Esophagus muscularis mucosa (tissue), 4 donors: ENCODE data around the gene ZNF385A. TPM values are rescaled to one million over a fixed set of nuclear protein-coding genes. Genes with fewer than 3 reads are reported as not detected.

Source experiments
- DNase-seq: peaks from one replicate; pipeline ENCODE4 v3.0.0-alpha.2; 2017; ENCODE audit errors: extremely low spot score
- H3K27ac ChIP-seq, 4 donors: fragments of 200-600 bp; sonication (generic); replicated peaks in 1 of 4; 1 replicate in 3 of 4; 2 replicates in 1 of 4; pipeline ENCODE4 v1.5.1; 2016 to 2019; ENCODE audit warnings: mild to moderate bottlenecking in 1 of 4
- H3K27me3 ChIP-seq, 4 donors: fragments of 200-600 bp; sonication (generic); one replicate each; pipeline versions ENCODE4 v1.5.1 to v1.6.0; 2016 to 2019
- H3K36me3 ChIP-seq, 4 donors: fragments of 200-600 bp; sonication (generic); one replicate each; pipeline ENCODE4 v1.5.1; 2016 to 2019
- H3K4me1 ChIP-seq, 4 donors: fragments of 200-600 bp; sonication (generic); one replicate each; pipeline ENCODE4 v1.5.1; 2016 to 2019
- H3K4me3 ChIP-seq, 4 donors: fragments of 200-600 bp; sonication (generic); 1 replicate in 2 of 4; 2 replicates in 2 of 4; pipeline ENCODE4 v1.5.1; 2016 to 2019; ENCODE audit warnings: mild to moderate bottlenecking in 4 of 4, moderate library complexity in 1 of 4
- H3K9me3 ChIP-seq, 4 donors: fragments of 200-600 bp; sonication (generic); 1 replicate in 3 of 4; 2 replicates in 1 of 4; pipeline ENCODE4 v1.5.1; 2016 to 2019
- EP300 ChIP-seq: sonication (generic); formaldehyde crosslinking; IDR thresholded peaks from one replicate; pipeline ENCODE4 v1.6.1; 2017; ENCODE audit warnings: antibody characterized with exemption
- POLR2A ChIP-seq: fragments of 450-650 bp; IDR thresholded peaks from one replicate; pipeline ENCODE4 v1.6.1; 2017; ENCODE audit warnings: antibody characterized with exemption, moderate library complexity, mild to moderate bottlenecking, low read depth
- POLR2AphosphoS5 ChIP-seq, 2 donors: sonication (generic); formaldehyde crosslinking; IDR thresholded peaks; one replicate each; pipeline ENCODE4 v1.6.1; 2017; ENCODE audit warnings: antibody characterized with exemption in 2 of 2
- WGBS: methylation state at CpG from one replicate; pipeline ENCODE4 v1.1.5; 2018; 5-methylcytosine and 5-hydroxymethylcytosine counted together
- intact Hi-C: fragments of 100-400 bp; cut with DNase I; formaldehyde crosslinking; loops from one replicate; pipeline ENCODE4 v1.15.1; 2023
- total RNA-seq, 4 donors: library from RNA; depleted of rRNA; stranded (reverse); fragments of >200 nt; gene quantifications; one replicate each; pipeline versions ENCODE4 v1.1.0 to v1.2.1, GENCODE V29; 2016
- TF ChIP-seq, protein P1 (sequence below), 3 experiments: fragments of 200-600 bp in 2 of 3; fragments of 450-650 bp in 1 of 3; sonication (generic) in 2 of 3; IDR thresholded peaks; one replicate each; pipeline ENCODE4 v1.5.1; 2017 to 2019; ENCODE audit warnings: antibody characterized with exemption in 3 of 3, mild to moderate bottlenecking in 2 of 3, moderate library complexity in 1 of 3

ZNF385A gene
- total RNA-seq, 4 donors from 2014 or later: 15.7 to 32.6 (median 19.4) TPM

DNA sequence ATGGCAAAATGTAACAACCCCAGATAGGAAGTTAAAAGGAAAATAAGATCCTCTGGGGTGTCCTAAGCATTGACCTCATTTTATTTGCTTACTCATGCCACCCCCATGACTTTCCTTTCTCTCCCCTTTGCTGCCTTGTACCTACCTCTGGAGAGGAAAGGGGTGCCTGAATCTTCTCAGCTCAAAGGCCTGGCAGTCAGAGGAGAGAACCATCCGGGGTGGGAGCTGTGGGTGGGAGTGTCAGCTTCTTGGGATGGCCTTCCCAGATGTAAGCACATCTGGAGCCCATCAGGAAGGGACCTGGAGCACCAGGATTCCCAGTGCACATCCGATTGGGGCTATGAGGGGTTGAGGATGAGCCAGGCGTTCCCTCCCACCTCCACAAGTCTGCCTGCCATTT is 39.7 kb upstream of the ZNF385A start:
- Histone ChIP-seq H3K4me3 (no peak overlapping the region), H3K36me3 (no peaks in the 10 kb centered on the region), H3K9me3 (no peaks in the 10 kb centered on the region), H3K27ac (peak overlapping the region; percentile 42 to 97 (median 94)), H3K27me3 (no peaks in the 10 kb centered on the region), H3K4me1 (peaks cover 74 to 97% (median 97%) of the 10 kb centered on the region in 4 donors)
- TF ChIP-seq EP300 (no peak), POLR2AphosphoS5 (IDR thresholded peaks at IDR 0.05) (no peak), POLR2A (no peak)
- TF ChIP-seq, protein P1, sequence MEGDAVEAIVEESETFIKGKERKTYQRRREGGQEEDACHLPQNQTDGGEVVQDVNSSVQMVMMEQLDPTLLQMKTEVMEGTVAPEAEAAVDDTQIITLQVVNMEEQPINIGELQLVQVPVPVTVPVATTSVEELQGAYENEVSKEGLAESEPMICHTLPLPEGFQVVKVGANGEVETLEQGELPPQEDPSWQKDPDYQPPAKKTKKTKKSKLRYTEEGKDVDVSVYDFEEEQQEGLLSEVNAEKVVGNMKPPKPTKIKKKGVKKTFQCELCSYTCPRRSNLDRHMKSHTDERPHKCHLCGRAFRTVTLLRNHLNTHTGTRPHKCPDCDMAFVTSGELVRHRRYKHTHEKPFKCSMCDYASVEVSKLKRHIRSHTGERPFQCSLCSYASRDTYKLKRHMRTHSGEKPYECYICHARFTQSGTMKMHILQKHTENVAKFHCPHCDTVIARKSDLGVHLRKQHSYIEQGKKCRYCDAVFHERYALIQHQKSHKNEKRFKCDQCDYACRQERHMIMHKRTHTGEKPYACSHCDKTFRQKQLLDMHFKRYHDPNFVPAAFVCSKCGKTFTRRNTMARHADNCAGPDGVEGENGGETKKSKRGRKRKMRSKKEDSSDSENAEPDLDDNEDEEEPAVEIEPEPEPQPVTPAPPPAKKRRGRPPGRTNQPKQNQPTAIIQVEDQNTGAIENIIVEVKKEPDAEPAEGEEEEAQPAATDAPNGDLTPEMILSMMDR (IDR thresholded peaks at IDR 0.05): no peak
- no peak for DNase-seq
- 60% methylated on average over 3 of the region's 3 CpGs for WGBS
- intact Hi-C loops: no loop called here

DNA sequence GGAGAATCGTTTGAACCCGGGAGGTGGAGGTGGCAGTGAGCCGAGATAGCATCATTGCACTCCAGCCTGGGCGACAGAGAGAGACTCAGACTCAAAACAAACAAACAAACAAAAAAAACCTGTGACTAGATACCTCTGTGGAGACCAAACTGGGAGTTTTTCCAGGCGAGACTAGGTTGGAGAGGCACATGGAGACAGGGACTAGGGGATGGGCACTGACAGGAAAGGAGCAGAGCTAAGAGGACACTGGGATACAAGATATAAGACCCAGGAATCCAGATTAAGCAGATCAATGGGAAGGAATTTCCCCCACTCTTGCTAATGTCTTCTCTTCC is 39.2 kb upstream of the ZNF385A start:
- H3K9me3 ChIP-seq: no peaks in the 10 kb centered on the region
- peaks cover 70 to 93% (median 92%) of the 10 kb centered on the region in 4 donors for H3K4me1 ChIP-seq
- H3K4me3 ChIP-seq: no peak overlapping the region
- DNase-seq: no peak
- peak overlapping the region; percentile 42 to 97 (median 94) for H3K27ac ChIP-seq
- 77% methylated on average over 5 of the region's 5 CpGs for WGBS
- no peak for TF ChIP-seq EP300
- TF ChIP-seq, protein P1 (IDR thresholded peaks at IDR 0.05): no peak
- no peak for TF ChIP-seq POLR2AphosphoS5 (IDR thresholded peaks at IDR 0.05)
- TF ChIP-seq POLR2A: no peak
- H3K27me3 ChIP-seq: no peaks in the 10 kb centered on the region
- no peaks in the 10 kb centered on the region for H3K36me3 ChIP-seq
- intact Hi-C loops: no loop called here

DNA sequence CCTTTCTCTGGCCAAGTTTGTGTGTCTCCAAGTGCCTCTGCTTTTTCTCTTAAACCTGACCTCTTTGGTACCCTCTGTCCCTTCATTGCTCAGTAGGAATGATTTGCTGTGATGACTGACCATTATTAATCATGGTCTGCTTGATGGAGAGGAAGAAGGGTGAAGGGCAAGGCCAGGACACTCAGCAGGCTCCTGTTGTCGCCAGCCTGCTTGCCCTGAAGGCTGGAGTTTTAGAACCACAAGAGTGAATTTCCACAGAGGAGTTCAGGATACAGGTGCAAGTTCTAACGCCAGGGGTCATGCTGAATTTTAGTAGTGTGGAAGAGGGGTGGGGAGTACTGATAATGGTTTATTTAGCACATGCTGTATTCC is 37.3 kb upstream of the ZNF385A start:
- intact Hi-C loops: no loop called here
- WGBS: 74% methylated on average over 2 of the region's 2 CpGs
- H3K4me1 ChIP-seq: peaks cover 57 to 84% (median 83%) of the 10 kb centered on the region in 4 donors

DNA sequence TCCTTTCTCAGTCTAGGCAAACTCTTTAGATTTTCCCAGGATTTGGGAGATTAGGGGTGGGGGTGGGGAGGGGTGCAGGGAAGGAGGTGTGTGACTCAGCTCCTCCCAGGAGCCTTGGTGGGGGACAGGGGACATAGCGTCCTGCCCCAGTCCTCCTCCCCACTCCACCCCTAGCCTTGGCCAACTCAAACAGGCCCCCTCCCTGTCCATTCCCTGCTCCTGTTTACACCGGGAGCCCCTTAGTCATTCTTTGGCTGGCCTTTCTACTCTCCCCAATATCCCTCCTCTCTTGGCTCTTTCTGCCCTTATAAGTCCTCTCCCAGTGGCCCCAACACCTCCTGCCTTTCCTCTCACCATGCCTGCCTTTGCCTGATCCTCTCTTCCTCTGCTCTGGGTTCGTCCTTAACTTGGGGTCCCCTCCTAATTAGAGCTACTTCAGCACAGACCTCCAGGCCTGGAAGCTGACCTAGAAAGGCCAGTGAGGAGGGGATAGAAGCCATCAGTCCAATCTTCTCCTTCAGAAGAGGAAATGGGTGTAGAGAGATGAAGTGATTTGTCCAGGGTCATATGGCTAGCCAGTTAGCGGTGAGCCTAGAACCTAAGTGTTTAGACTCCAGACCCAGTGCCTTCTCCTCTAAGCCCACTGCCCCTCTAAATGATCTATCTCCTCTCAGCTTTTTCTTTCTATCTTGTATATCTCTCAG is 36.8 kb upstream of the ZNF385A start:
- peak; percentile 96 for DNase-seq
- H3K36me3 ChIP-seq: no peaks in the 10 kb centered on the region
- 45% methylated on average over 4 of the region's 4 CpGs for WGBS
- H3K9me3 ChIP-seq: no peaks in the 10 kb centered on the region
- TF ChIP-seq EP300: peak; percentile 62
- peak; percentile 72 to 81 for TF ChIP-seq POLR2AphosphoS5 (IDR thresholded peaks at IDR 0.05)
- TF ChIP-seq, protein P1 (IDR thresholded peaks at IDR 0.05): no peak
- peak overlapping the region; percentile 80 to 96 (median 91) for H3K4me3 ChIP-seq
- H3K27ac ChIP-seq: peak overlapping the region; percentile 91 to 97 (median 94)
- no peaks in the 10 kb centered on the region for H3K27me3 ChIP-seq
- intact Hi-C loops: no loop called here
- H3K4me1 ChIP-seq: peaks cover 57 to 84% (median 83%) of the 10 kb centered on the region in 4 donors

More for the DNA sequence above, 37.3 kb upstream of the ZNF385A start:
- H3K4me3 ChIP-seq: peak overlapping the region in 2 of 4 donors; percentile 87 to 95
- TF ChIP-seq EP300 (no peak), POLR2A (no peak)
- TF ChIP-seq, protein P1 (IDR thresholded peaks at IDR 0.05): no peak
- DNase-seq: no peak
- peak overlapping the region; percentile 91 to 97 (median 94) for H3K27ac ChIP-seq
- H3K36me3 ChIP-seq: no peaks in the 10 kb centered on the region
- H3K9me3 ChIP-seq: no peaks in the 10 kb centered on the region
- H3K27me3 ChIP-seq: no peaks in the 10 kb centered on the region

DNA sequence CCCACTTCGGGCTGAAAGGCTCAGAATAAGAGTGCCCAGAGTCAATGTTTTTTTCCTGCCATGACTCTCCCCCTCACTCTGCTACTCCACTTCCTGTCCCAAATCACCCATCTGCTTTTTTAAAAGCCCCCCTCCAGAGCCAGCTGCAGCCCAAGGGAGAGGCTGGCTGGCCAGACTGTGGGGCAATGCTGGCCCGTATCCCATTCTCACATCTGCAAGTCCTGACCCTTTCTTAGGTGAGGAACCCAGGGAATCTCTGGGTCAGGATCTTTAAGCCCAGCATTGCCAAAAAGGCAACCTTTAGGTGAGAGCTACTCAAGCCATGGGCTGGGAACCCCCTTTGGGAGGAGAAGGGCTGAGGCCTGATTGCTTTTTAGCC is 36.2 kb upstream of the ZNF385A start:
- Histone ChIP-seq H3K9me3 (no peaks in the 10 kb centered on the region), H3K27ac (peak overlapping the region; percentile 91 to 97 (median 94)), H3K27me3 (no peaks in the 10 kb centered on the region), H3K4me3 (peak overlapping the region; percentile 80 to 96 (median 91)), H3K4me1 (peaks cover 57 to 84% (median 83%) of the 10 kb centered on the region in 4 donors), H3K36me3 (no peaks in the 10 kb centered on the region)
- no peak for DNase-seq
- 50% methylated on average over 2 of the region's 2 CpGs for WGBS
- intact Hi-C loops: no loop called here
- TF ChIP-seq POLR2A (no peak), POLR2AphosphoS5 (IDR thresholded peaks at IDR 0.05) (no peak), EP300 (no peak)
- TF ChIP-seq, protein P1 (IDR thresholded peaks at IDR 0.05): no peak
